NOMO-1 (cell line): ENCODE results near the gene GALT.

Experiments used
- DNase-seq, 2 experiments: peaks; one replicate each; lab custom pipeline; 2025; ENCODE audit not compliant: unreplicated experiment in 2 of 2; lab: John Stamatoyannopoulos, UW

GALT gene

GRCh38 chr9:34675048-34675714, 28.7 kb downstream of the GALT start:
- DNase-seq, result peak; percentile 18 to 23

- DNase-seq, result no peak
Observed at GRCh38 chr9:34675869-34676268, 29.4 kb downstream of the GALT start.

GRCh38 chr9:34684145-34684544, 37.7 kb downstream of the GALT start:
- no peak for DNase-seq

- no peak for DNase-seq
Observed at GRCh38 chr9:34684816-34685215, 38.3 kb downstream of the GALT start.

GRCh38 chr9:34685591-34685990, 39.1 kb downstream of the GALT start:
- no peak for DNase-seq

- no peak for DNase-seq
Observed at GRCh38 chr9:34686231-34686630, 39.8 kb downstream of the GALT start.

- peak in 1 of 2 experiments; percentile 41 for DNase-seq
Observed at GRCh38 chr9:34686732-34687131, 40.3 kb downstream of the GALT start.

- DNase-seq, result no peak
Observed at GRCh38 chr9:34687276-34688030, 41.0 kb downstream of the GALT start.

- no peak for DNase-seq
Observed at GRCh38 chr9:34688329-34689115, 42.0 kb downstream of the GALT start.

- no peak for DNase-seq
Observed at GRCh38 chr9:34689116-34689470, 42.6 kb downstream of the GALT start.

GRCh38 chr9:34689512-34689911, 43.0 kb downstream of the GALT start:
- DNase-seq, result no peak

GRCh38 chr9:34690983-34691935, 44.8 kb downstream of the GALT start, which contains the start of gene CCL19:
TSS of gene CCL19 (minus strand) at chr9:34691276. CDS start at chr9:34691139, 137 bp downstream.
- peak; percentile 14 to 19 for DNase-seq

- no peak for DNase-seq
Observed at GRCh38 chr9:34691936-34692315, 45.5 kb downstream of the GALT start.

- no peak for DNase-seq
Observed at GRCh38 chr9:34693560-34693959, 47.1 kb downstream of the GALT start.

- DNase-seq, result no peak
Observed at GRCh38 chr9:34694811-34695210, 48.3 kb downstream of the GALT start.
